Measurements from ENCODE around the gene HSPA1B.
"Not testable (repeated sequence)": the region's sequence is repeated elsewhere in the genome, so short reads cannot be mapped to it uniquely, and the experiment has no call there.

HSPA1B gene

GRCh38 chr6:31829633-31830283 lies 2.2 kb downstream of the HSPA1B start:
- DNase-seq = no peak

GRCh38 chr6:31830886-31831335 lies 3.4 kb downstream of the HSPA1B start:
- DNase-seq = peak; percentile 24

- DNase-seq = peak; percentile 52
Measured at GRCh38 chr6:31831350-31832215, 4.0 kb downstream of the HSPA1B start.

GRCh38 chr6:31834367-31835250 lies 7.1 kb downstream of the HSPA1B start:
- DNase-seq = peak; percentile 78

- no peak for DNase-seq
Measured at GRCh38 chr6:31836047-31836473, 8.5 kb downstream of the HSPA1B start.

GRCh38 chr6:31836474-31837368 lies 9.2 kb downstream of the HSPA1B start:
- DNase-seq = no peak

- no peak for DNase-seq
Measured at GRCh38 chr6:31837369-31838113, 10.0 kb downstream of the HSPA1B start.

GRCh38 chr6:31838114-31838553 lies 10.6 kb downstream of the HSPA1B start:
- not testable (repeated sequence) for DNase-seq

GRCh38 chr6:31838968-31839367 lies 11.4 kb downstream of the HSPA1B start:
- no peak for DNase-seq

- not testable (repeated sequence) for DNase-seq
Measured at GRCh38 chr6:31839779-31840126, 12.2 kb downstream of the HSPA1B start.

GRCh38 chr6:31842053-31842452 lies 14.5 kb downstream of the HSPA1B start:
- DNase-seq = no peak

GRCh38 chr6:31844507-31844906 lies 17.0 kb downstream of the HSPA1B start:
- DNase-seq = no peak

GRCh38 chr6:31847276-31847978 lies 19.9 kb downstream of the HSPA1B start:
- DNase-seq = no peak

- DNase-seq = no peak
Measured at GRCh38 chr6:31850765-31851484, 23.4 kb downstream of the HSPA1B start.

- no peak for DNase-seq
Measured at GRCh38 chr6:31851485-31851832, 23.9 kb downstream of the HSPA1B start.

- DNase-seq = not testable (repeated sequence)
Measured at GRCh38 chr6:31851980-31852718, 24.6 kb downstream of the HSPA1B start.

GRCh38 chr6:31857774-31858173 lies 30.2 kb downstream of the HSPA1B start:
- not testable (repeated sequence) for DNase-seq

- DNase-seq = no peak
Measured at GRCh38 chr6:31858707-31859106, 31.2 kb downstream of the HSPA1B start.

- no peak for DNase-seq
Measured at GRCh38 chr6:31859923-31860322, 32.4 kb downstream of the HSPA1B start.
